Measurements from ENCODE around the gene STARD9.

DNA sequence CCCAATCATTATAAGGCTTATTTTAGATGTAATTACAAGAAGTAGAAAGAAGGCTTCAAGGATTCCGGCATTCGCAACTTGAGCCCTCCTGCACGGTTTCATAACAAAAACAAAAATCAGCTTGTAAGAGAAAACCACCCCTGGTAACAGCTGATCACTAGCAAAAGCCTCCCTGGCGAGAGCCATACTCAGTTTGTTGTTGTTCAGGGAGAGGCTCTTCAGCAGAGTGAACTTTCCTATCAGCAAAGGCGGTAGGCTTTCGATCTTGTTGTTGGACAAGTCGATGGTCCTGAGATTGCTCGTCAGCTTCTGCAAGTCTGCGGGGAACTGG is 27.5 kb upstream of the STARD9 start:
- TF ChIP-seq EZH2 (IDR thresholded peaks at IDR 0.05; ENCODE audit: insufficient read depth, low read length) = no peak
- TF ChIP-seq, protein P1, sequence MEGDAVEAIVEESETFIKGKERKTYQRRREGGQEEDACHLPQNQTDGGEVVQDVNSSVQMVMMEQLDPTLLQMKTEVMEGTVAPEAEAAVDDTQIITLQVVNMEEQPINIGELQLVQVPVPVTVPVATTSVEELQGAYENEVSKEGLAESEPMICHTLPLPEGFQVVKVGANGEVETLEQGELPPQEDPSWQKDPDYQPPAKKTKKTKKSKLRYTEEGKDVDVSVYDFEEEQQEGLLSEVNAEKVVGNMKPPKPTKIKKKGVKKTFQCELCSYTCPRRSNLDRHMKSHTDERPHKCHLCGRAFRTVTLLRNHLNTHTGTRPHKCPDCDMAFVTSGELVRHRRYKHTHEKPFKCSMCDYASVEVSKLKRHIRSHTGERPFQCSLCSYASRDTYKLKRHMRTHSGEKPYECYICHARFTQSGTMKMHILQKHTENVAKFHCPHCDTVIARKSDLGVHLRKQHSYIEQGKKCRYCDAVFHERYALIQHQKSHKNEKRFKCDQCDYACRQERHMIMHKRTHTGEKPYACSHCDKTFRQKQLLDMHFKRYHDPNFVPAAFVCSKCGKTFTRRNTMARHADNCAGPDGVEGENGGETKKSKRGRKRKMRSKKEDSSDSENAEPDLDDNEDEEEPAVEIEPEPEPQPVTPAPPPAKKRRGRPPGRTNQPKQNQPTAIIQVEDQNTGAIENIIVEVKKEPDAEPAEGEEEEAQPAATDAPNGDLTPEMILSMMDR (IDR thresholded peaks at IDR 0.05; ENCODE audit: insufficient read depth, low read depth, low read length) = no peak
